ENCODE data around the gene GPX6.

GRCh38 chr6:28501259-28501658 is 14.3 kb downstream of the GPX6 start:
- no peak for TF ChIP-seq POLR2A (IDR thresholded peaks at IDR 0.05)
- TF ChIP-seq, protein P1, sequence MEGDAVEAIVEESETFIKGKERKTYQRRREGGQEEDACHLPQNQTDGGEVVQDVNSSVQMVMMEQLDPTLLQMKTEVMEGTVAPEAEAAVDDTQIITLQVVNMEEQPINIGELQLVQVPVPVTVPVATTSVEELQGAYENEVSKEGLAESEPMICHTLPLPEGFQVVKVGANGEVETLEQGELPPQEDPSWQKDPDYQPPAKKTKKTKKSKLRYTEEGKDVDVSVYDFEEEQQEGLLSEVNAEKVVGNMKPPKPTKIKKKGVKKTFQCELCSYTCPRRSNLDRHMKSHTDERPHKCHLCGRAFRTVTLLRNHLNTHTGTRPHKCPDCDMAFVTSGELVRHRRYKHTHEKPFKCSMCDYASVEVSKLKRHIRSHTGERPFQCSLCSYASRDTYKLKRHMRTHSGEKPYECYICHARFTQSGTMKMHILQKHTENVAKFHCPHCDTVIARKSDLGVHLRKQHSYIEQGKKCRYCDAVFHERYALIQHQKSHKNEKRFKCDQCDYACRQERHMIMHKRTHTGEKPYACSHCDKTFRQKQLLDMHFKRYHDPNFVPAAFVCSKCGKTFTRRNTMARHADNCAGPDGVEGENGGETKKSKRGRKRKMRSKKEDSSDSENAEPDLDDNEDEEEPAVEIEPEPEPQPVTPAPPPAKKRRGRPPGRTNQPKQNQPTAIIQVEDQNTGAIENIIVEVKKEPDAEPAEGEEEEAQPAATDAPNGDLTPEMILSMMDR (IDR thresholded peaks at IDR 0.05): no peak
